NT2/D1 (cell line): Measurements from ENCODE around the gene LHX3.

Source experiments
- DNase-seq: peaks from one replicate; pipeline ENCODE4 v3.0.0-alpha.2; 2011; ENCODE audit warnings: low read depth, low spot score
- H3K27me3 ChIP-seq: 2 replicates; pipeline ENCODE4 v1.6.0; 2011; ENCODE audit warnings: mild to moderate bottlenecking; ENCODE audit not compliant: insufficient read length, insufficient read depth
- H3K36me3 ChIP-seq: 2 replicates; pipeline ENCODE4 v1.6.1; 2011; ENCODE audit warnings: mild to moderate bottlenecking, low read length, mixed read lengths; ENCODE audit not compliant: insufficient read depth, insufficient read length
- H3K4me1 ChIP-seq: 2 replicates; pipeline ENCODE4 v1.5.1; 2011; ENCODE audit not compliant: insufficient read depth, insufficient read length
- H3K4me3 ChIP-seq: 2 replicates; pipeline ENCODE4 v1.5.1; 2011; ENCODE audit warnings: low read depth; ENCODE audit not compliant: insufficient read length
- H3K9ac ChIP-seq: 2 replicates; pipeline ENCODE4 v1.6.0; 2011; ENCODE audit warnings: low read depth; ENCODE audit not compliant: insufficient read length
- H3K9me3 ChIP-seq: 2 replicates; pipeline ENCODE4 v1.5.1; 2011; ENCODE audit warnings: mild to moderate bottlenecking, low read length; ENCODE audit not compliant: insufficient read depth
- SUZ12 ChIP-seq: IDR thresholded peaks from 2 replicates; pipeline ENCODE4 v1.6.1; 2011; ENCODE audit not compliant: insufficient read length, insufficient read depth; ENCODE audit errors: extremely low read depth
- YY1 ChIP-seq: IDR thresholded peaks from 2 replicates; pipeline ENCODE4 v1.6.1; 2011; ENCODE audit not compliant: insufficient read length, insufficient read depth
- ZNF274 ChIP-seq: IDR thresholded peaks from 2 replicates; pipeline ENCODE4 v1.6.1; 2011; ENCODE audit warnings: mild to moderate bottlenecking, low read depth, low read length

The LHX3 gene

GRCh38 chr9:136189394-136190236, 15.3 kb downstream of the LHX3 start:
- no peak for DNase-seq
- peaks cover 26% of the 10 kb centered on the region for H3K4me1 ChIP-seq
- H3K9me3 ChIP-seq, result no peaks in the 10 kb centered on the region
- H3K4me3 ChIP-seq, result no peak overlapping the region
- peaks cover 49% of the 10 kb centered on the region for H3K27me3 ChIP-seq
- no peaks in the 10 kb centered on the region for H3K36me3 ChIP-seq
- TF ChIP-seq ZNF274, result no peak
- no peak for TF ChIP-seq YY1
- TF ChIP-seq SUZ12, result no peak
- H3K9ac ChIP-seq, result peak overlapping the region; percentile 23

DNA sequence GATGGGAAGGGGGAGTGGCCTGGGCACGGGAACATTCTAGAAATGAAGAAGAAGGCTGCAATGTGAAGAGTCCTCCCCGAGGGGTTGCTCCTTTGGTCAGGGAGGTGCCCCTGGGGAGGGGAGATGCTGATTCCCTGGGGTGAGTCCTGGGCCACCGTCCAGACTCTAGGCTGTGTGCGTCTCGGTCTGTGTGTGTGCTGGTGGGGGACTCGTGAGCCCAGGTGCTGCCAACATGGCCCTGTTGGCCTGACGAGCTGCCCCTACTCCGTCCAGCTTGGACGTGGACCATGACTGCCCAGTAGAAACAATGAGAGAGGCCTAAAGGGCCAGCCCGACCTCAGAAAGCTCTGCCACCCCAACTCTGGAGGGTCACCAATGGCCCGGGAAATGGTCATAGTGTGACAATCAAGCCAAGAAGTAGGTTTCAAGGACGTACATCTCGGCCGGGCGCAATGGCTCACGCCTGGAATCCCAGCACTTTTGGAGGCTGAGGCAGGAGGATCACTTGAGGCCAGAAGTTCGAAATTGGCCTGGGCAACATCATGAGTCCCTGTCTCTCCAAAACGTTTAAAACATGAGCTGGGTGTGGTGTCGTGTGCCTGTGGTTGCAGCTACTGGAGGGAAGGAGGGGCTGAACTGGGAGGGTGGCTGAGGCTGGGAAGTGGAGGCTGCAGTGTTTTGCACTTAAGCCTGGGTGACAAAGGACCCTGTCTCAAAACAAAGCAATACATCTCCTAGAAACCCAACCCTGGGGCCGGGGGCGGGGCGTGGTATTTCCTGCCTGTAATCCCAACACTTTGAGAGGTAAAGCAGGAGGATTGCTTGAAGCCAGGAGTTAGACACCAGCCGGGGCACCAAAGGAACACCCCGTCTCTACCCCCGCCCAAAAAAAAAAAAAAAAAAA, 17.0 kb downstream of the LHX3 start:
- TF ChIP-seq SUZ12, result no peak
- TF ChIP-seq ZNF274, result no peak
- no peak for TF ChIP-seq YY1
- Histone ChIP-seq H3K9ac (peak overlapping the region; percentile 17), H3K4me3 (no peak overlapping the region), H3K4me1 (peaks cover 26% of the 10 kb centered on the region), H3K27me3 (peaks cover 33% of the 10 kb centered on the region), H3K9me3 (no peaks in the 10 kb centered on the region), H3K36me3 (no peaks in the 10 kb centered on the region)
- peak; percentile 79 for DNase-seq

GRCh38 chr9:136187197-136187596, 17.7 kb downstream of the LHX3 start:
- H3K36me3 ChIP-seq, result no peaks in the 10 kb centered on the region
- no peak overlapping the region for H3K4me3 ChIP-seq
- no peak for DNase-seq
- peaks cover 27% of the 10 kb centered on the region for H3K4me1 ChIP-seq
- H3K9me3 ChIP-seq, result no peaks in the 10 kb centered on the region
- TF ChIP-seq YY1 (no peak), ZNF274 (no peak), SUZ12 (no peak)
- no peak overlapping the region for H3K9ac ChIP-seq
- H3K27me3 ChIP-seq, result peaks cover 26% of the 10 kb centered on the region

- no peak overlapping the region for H3K4me3 ChIP-seq
- no peaks in the 10 kb centered on the region for H3K9me3 ChIP-seq
- DNase-seq, result no peak
- TF ChIP-seq ZNF274 (no peak), SUZ12 (no peak)
- H3K4me1 ChIP-seq, result peaks cover 32% of the 10 kb centered on the region
- no peaks in the 10 kb centered on the region for H3K36me3 ChIP-seq
- peaks cover 18% of the 10 kb centered on the region for H3K27me3 ChIP-seq
- H3K9ac ChIP-seq, result no peak overlapping the region
These were observed 18.5 kb downstream of the LHX3 start for GRCh38 chr9:136186386-136186785.

DNA sequence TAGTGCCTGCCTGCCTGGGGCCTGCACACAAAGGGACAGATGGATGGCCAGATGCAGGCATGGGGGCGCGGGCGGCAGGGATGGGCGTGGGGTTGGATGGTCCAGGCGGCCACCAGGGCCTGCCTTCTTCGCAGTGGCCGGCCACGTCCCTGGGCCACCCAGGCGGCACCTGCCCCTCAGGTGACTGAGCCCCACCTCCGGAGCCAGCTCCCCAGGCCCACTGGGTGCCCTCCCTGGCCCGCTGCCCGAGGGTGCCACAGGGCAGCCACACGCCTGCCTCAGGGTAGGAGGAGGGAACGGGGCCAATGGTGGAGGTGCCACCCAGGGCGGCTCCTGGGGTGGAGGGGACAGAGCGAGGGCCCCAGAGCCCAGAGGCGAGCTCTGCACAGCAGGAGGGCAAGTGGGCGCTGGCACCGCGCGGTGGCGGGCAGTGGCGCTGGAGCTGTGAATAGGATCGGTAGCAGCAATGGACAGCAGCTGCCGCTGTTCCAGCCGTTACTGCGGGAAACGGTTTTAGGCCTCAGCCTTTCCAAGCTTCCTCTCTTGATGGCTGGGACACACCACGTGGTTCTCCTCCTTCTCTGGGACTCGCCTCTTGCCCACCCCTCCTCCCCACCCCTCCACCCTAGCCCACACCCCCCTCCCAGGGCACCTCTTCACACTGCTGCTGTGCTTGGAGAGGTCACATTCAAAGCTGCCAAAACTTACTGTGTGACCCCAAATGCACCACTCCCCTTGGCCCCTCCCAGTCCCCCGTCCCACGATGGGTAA, 19.1 kb downstream of the LHX3 start:
- Histone ChIP-seq H3K36me3 (no peaks in the 10 kb centered on the region), H3K9ac (no peak overlapping the region), H3K4me1 (peaks cover 30% of the 10 kb centered on the region), H3K27me3 (peaks cover 12% of the 10 kb centered on the region), H3K4me3 (no peak overlapping the region), H3K9me3 (no peaks in the 10 kb centered on the region)
- no peak for DNase-seq
- TF ChIP-seq YY1 (no peak), ZNF274 (no peak), SUZ12 (no peak)

- no peak for DNase-seq
- no peak for TF ChIP-seq SUZ12
- TF ChIP-seq YY1, result no peak
- no peak for TF ChIP-seq ZNF274
- no peaks in the 10 kb centered on the region for H3K9me3 ChIP-seq
- no peak overlapping the region for H3K9ac ChIP-seq
- no peaks in the 10 kb centered on the region for H3K36me3 ChIP-seq
- H3K4me3 ChIP-seq, result no peak overlapping the region
- H3K4me1 ChIP-seq, result peaks cover 25% of the 10 kb centered on the region
- H3K27me3 ChIP-seq, result peaks cover 4% of the 10 kb centered on the region
These were observed 19.9 kb downstream of the LHX3 start for GRCh38 chr9:136185066-136185465.
